SK-N-SH (cell line): Measurements from ENCODE around the gene SRGAP3. TPM values are rescaled to one million over a fixed set of nuclear protein-coding genes. Genes with fewer than 3 reads are reported as not detected.

ENCODE experiments used
- CTCF ChIA-PET: fragments of 300-600, 350-600 bp; formaldehyde crosslinking; extraction: SDS; loops from one replicate; lab custom pipeline; 2021; lab: Yijun Ruan, JAX
- POLR2A ChIA-PET: fragments of 350-600 bp; sonication (Branson Sonifier 250); formaldehyde crosslinking; extraction: SDS; loops from one replicate; lab custom pipeline; 2020; ENCODE audit warnings: antibody characterized with exemption, inconsistent platforms; lab: Yijun Ruan, JAX
- DNase-seq: peaks from one replicate; pipeline ENCODE4 v3.0.0; 2012
- H2AFZ ChIP-seq: fragments of 200-600 bp; sonication (generic); 2 replicates; pipeline ENCODE4 v1.8.1; 2016; ENCODE audit warnings: antibody characterized with exemption, mild to moderate bottlenecking, low read depth
- H3F3A ChIP-seq: fragments of 200-600 bp; sonication (generic); replicated peaks from 2 replicates; pipeline ENCODE3; 2016; ENCODE audit warnings: antibody characterized with exemption, mild to moderate bottlenecking; ENCODE audit not compliant: insufficient read depth
- H3K27ac ChIP-seq, 2 experiments: fragments of 200-500 bp in 1 of 2; fragments of 200-600 bp in 1 of 2; sonication (Bioruptor generic) in 1 of 2; sonication (generic), shearing (Covaris generic) in 1 of 2; 2 replicates each; pipeline versions ENCODE4 v1.5.1 to v1.6.1; 2014 to 2016; ENCODE audit warnings: low read depth in 2 of 2, inconsistent platforms in 1 of 2, low read length in 1 of 2, mild to moderate bottlenecking in 1 of 2, mixed read lengths in 1 of 2
- H3K27me3 ChIP-seq: fragments of 200-600 bp; sonication (generic), shearing (Covaris generic); 2 replicates; pipeline ENCODE4 v1.6.1; 2016; ENCODE audit warnings: mixed run types; ENCODE audit not compliant: insufficient read depth
- H3K36me3 ChIP-seq, 2 experiments: fragments of 200-500 bp in 1 of 2; fragments of 200-600 bp in 1 of 2; sonication (Bioruptor generic) in 1 of 2; sonication (generic) in 1 of 2; replicated peaks in 1 of 2; 2 replicates each; pipeline versions ENCODE3 to v1.5.1; 2014 to 2016; ENCODE audit warnings: low read length in 1 of 2, mild to moderate bottlenecking in 1 of 2; ENCODE audit not compliant: insufficient read depth in 2 of 2, control insufficient read depth in 1 of 2
- H3K4me1 ChIP-seq, 2 experiments: fragments of 200-500 bp in 1 of 2; fragments of 200-600 bp in 1 of 2; sonication (Bioruptor generic) in 1 of 2; sonication (generic), shearing (Covaris generic) in 1 of 2; 2 replicates each; pipeline versions ENCODE4 v1.5.1 to v1.6.1; 2014 to 2016; ENCODE audit warnings: low read depth in 1 of 2, low read length in 1 of 2, mixed run types in 1 of 2; ENCODE audit not compliant: insufficient read depth in 2 of 2, control insufficient read depth in 1 of 2
- H3K4me2 ChIP-seq: fragments of 200-600 bp; sonication (generic), shearing (Covaris generic); 2 replicates; pipeline ENCODE4 v1.6.1; 2017; ENCODE audit warnings: mixed run types
- H3K4me3 ChIP-seq, 2 experiments: fragments of 200-500 bp in 1 of 2; fragments of 200-600 bp in 1 of 2; sonication (Bioruptor generic) in 1 of 2; sonication (generic), shearing (Covaris generic) in 1 of 2; 2 replicates each; pipeline versions ENCODE4 v1.5.1 to v1.8.1; 2014 to 2016; ENCODE audit warnings: low read depth in 2 of 2, inconsistent platforms in 1 of 2, low read length in 1 of 2, mild to moderate bottlenecking in 1 of 2, mixed read lengths in 1 of 2, moderate library complexity in 1 of 2
- H3K79me2 ChIP-seq: fragments of 200-600 bp; sonication (generic); 2 replicates; pipeline ENCODE4 v1.8.1; 2017; ENCODE audit warnings: mild to moderate bottlenecking; ENCODE audit not compliant: insufficient read depth
- H3K9ac ChIP-seq: fragments of 200-600 bp; sonication (generic); 2 replicates; pipeline ENCODE4 v1.6.1; 2017; ENCODE audit warnings: mixed run types
- H3K9me2 ChIP-seq: fragments of 200-600 bp; sonication (generic); 2 replicates; pipeline ENCODE4 v1.6.1; 2017; ENCODE audit warnings: mixed run types
- H3K9me3 ChIP-seq: fragments of 200-600 bp; sonication (generic); 2 replicates; pipeline ENCODE4 v1.6.1; 2017; ENCODE audit warnings: mixed run types, mild to moderate bottlenecking, moderate library complexity
- H4K20me1 ChIP-seq: fragments of 200-600 bp; sonication (generic); 2 replicates; pipeline ENCODE4 v1.6.1; 2017; ENCODE audit warnings: mild to moderate bottlenecking, mixed run types; ENCODE audit not compliant: insufficient read depth
- CHD2 ChIP-seq: fragments of 150-350 bp; IDR thresholded peaks from 2 replicates; pipeline ENCODE4 v1.6.1; 2018; ENCODE audit warnings: low read length; ENCODE audit not compliant: partially characterized antibody
- ELF1 ChIP-seq: IDR thresholded peaks from 2 replicates; pipeline ENCODE4 v1.4.0; 2012
- EZH2phosphoT487 ChIP-seq: fragments of 200-600 bp; sonication (generic); IDR thresholded peaks from 2 replicates; pipeline ENCODE4 v1.6.1; 2017; ENCODE audit warnings: low read depth, mixed run types, mild to moderate bottlenecking, antibody characterized with exemption, moderate library complexity, borderline replicate concordance
- FOSL2 ChIP-seq: IDR thresholded peaks from 2 replicates; pipeline ENCODE4 v1.4.0; 2012; ENCODE audit warnings: low read depth, mild to moderate bottlenecking, moderate library complexity, borderline replicate concordance
- MEF2A ChIP-seq: IDR thresholded peaks from 2 replicates; pipeline ENCODE4 v1.4.0; 2012; ENCODE audit warnings: low read depth, borderline replicate concordance
- MXI1 ChIP-seq: IDR thresholded peaks from 2 replicates; pipeline ENCODE4 v1.6.1; 2012; ENCODE audit warnings: mild to moderate bottlenecking, low read depth, low read length, improper control_type of control experiment
- PBX3 ChIP-seq: IDR thresholded peaks from 2 replicates; pipeline ENCODE4; 2012
- RCOR1 ChIP-seq: fragments of 150-350 bp; IDR thresholded peaks from 2 replicates; pipeline ENCODE4 v1.6.1; 2017; ENCODE audit warnings: antibody characterized with exemption, low read length
- REST ChIP-seq: IDR thresholded peaks from 2 replicates; pipeline ENCODE4 v1.6.1; 2012; ENCODE audit warnings: mild to moderate bottlenecking, low read depth, low read length, moderate library complexity
- RFX5 ChIP-seq: IDR thresholded peaks from 2 replicates; pipeline ENCODE4 v1.6.1; 2012; ENCODE audit warnings: mild to moderate bottlenecking, improper control_type of control experiment, low read length
- SIN3A ChIP-seq: IDR thresholded peaks from 2 replicates; pipeline ENCODE4 v1.6.1; 2012; ENCODE audit warnings: low read depth, mild to moderate bottlenecking, low read length, moderate library complexity, borderline replicate concordance
- TEAD4 ChIP-seq: IDR thresholded peaks from 2 replicates; pipeline ENCODE4 v1.4.0; 2012; ENCODE audit warnings: mild to moderate bottlenecking, borderline replicate concordance; ENCODE audit not compliant: insufficient read depth
- YY1 ChIP-seq: IDR thresholded peaks from 2 replicates; pipeline ENCODE4 v1.4.0; 2012; ENCODE audit warnings: low read depth, mild to moderate bottlenecking
- WGBS: methylation state at CpG from one replicate; pipeline ENCODE4 v1.1.6; 2017; ENCODE audit warnings: low lambda C conversion rate; 5-methylcytosine and 5-hydroxymethylcytosine counted together
- polyA plus RNA-seq, 3 experiments: library from polyadenylated mRNA; depleted of rRNA; stranded (reverse); fragments of >200 nt; gene quantifications; 2 replicates each; pipeline ENCODE4 v1.2.3, GENCODE V29; 2012
- TF ChIP-seq, protein P1 (sequence below): fragments of 150-350 bp; IDR thresholded peaks from 2 replicates; pipeline ENCODE4 v1.6.1; 2017; ENCODE audit warnings: antibody characterized with exemption, low read length, low read depth, borderline replicate concordance

The SRGAP3 gene
- polyA plus RNA-seq, 1 of the 3 experiments (the other 2 are of a cell fraction): 2.8 TPM

GRCh38 chr3:9110316-9110715 lies 139.1 kb downstream of the SRGAP3 start:
- peaks cover 0 to 4% of the 10 kb centered on the region in 2 experiments; a peak in 1 of 4 replicates for H3K4me1 ChIP-seq
- H3K9me3 ChIP-seq: no peaks in the 10 kb centered on the region
- H3K9ac ChIP-seq: no peak overlapping the region
- 84% methylated on average over 12 of the region's 12 CpGs for WGBS
- ChIA-PET POLR2A (no interaction called here), CTCF (no interaction called here)
- H3K4me2 ChIP-seq: no peak overlapping the region
- no peaks in the 10 kb centered on the region for H3F3A ChIP-seq
- no peaks in the 10 kb centered on the region for H3K79me2 ChIP-seq
- no peaks in the 10 kb centered on the region for H4K20me1 ChIP-seq
- TF ChIP-seq MXI1 (no peak), PBX3 (no peak), RCOR1 (no peak), ELF1 (no peak), REST (no peak), MEF2A (no peak), FOSL2 (no peak), SIN3A (no peak), RFX5 (no peak), CHD2 (no peak), TEAD4 (no peak)
- TF ChIP-seq, protein P1, sequence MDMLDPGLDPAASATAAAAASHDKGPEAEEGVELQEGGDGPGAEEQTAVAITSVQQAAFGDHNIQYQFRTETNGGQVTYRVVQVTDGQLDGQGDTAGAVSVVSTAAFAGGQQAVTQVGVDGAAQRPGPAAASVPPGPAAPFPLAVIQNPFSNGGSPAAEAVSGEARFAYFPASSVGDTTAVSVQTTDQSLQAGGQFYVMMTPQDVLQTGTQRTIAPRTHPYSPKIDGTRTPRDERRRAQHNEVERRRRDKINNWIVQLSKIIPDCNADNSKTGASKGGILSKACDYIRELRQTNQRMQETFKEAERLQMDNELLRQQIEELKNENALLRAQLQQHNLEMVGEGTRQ: no peak
- no peak overlapping the region for H3K4me3 ChIP-seq
- H2AFZ ChIP-seq: no peak overlapping the region
- H3K36me3 ChIP-seq: no peaks in the 10 kb centered on the region
- H3K9me2 ChIP-seq: no peaks in the 10 kb centered on the region
- no peak overlapping the region for H3K27ac ChIP-seq
- DNase-seq: no peak
- H3K27me3 ChIP-seq: no peaks in the 10 kb centered on the region

GRCh38 chr3:9109568-9109914 lies 139.9 kb downstream of the SRGAP3 start:
- ChIA-PET CTCF (interaction anchor here (1.0 to 1.1 kb wide), 3 partner anchors 24 to 193 kb away, joined by 3 read pairs; no protein-coding TSS in a partner anchor), POLR2A (no interaction called here)
- no peak for DNase-seq
- Histone ChIP-seq H3K4me3 (no peak overlapping the region), H3K9me3 (no peaks in the 10 kb centered on the region), H3K9me2 (no peaks in the 10 kb centered on the region), H2AFZ (no peak overlapping the region), H3K9ac (no peak overlapping the region), H3K27ac (no peak overlapping the region), H3K4me2 (no peak overlapping the region), H3K79me2 (no peaks in the 10 kb centered on the region), H3K27me3 (no peaks in the 10 kb centered on the region), H3K4me1 (peaks cover 0 to 4% of the 10 kb centered on the region in 2 experiments; a peak in 1 of 4 replicates), H3F3A (no peaks in the 10 kb centered on the region), H3K36me3 (no peaks in the 10 kb centered on the region), H4K20me1 (no peaks in the 10 kb centered on the region)
- WGBS: 87% methylated on average over 2 of the region's 3 CpGs
- TF ChIP-seq YY1: no peak
- TF ChIP-seq EZH2phosphoT487: no peak
